GM12891 (cell line): ENCODE results near the gene RP2.

Experiments
- DNase-seq: peaks from one replicate; pipeline ENCODE4 v3.0.0; 2011; ENCODE audit warnings: low spot score; ENCODE audit not compliant: insufficient read length
- FAIRE-seq: peaks from 2 replicates; lab custom pipeline; 2011; peaks lifted over from hg19 to GRCh38; lab: Jason Lieb, UNC
- PAX5 ChIP-seq: IDR thresholded peaks from 2 replicates; pipeline ENCODE4 v1.6.1; 2011; ENCODE audit warnings: low read length, moderate library complexity, mild to moderate bottlenecking; ENCODE audit not compliant: insufficient read depth, severe bottlenecking
- POLR2A ChIP-seq: IDR thresholded peaks from 2 replicates; pipeline ENCODE4 v1.6.1; 2011; ENCODE audit warnings: low read depth, low read length, control low read depth
- POLR2AphosphoS5 ChIP-seq: IDR thresholded peaks from 2 replicates; pipeline ENCODE4 v1.6.1; 2011; ENCODE audit warnings: low read depth, low read length, control low read depth
- POU2F2 ChIP-seq: IDR thresholded peaks from 2 replicates; pipeline ENCODE4 v1.6.1; 2011; ENCODE audit warnings: low read depth, mild to moderate bottlenecking, control low read depth, low read length, moderate library complexity
- SPI1 ChIP-seq: IDR thresholded peaks from 2 replicates; pipeline ENCODE4 v1.6.1; 2011; ENCODE audit warnings: low read depth, low read length, control low read depth
- TAF1 ChIP-seq: IDR thresholded peaks from 2 replicates; pipeline ENCODE4 v1.6.1; 2011; ENCODE audit warnings: low read depth, low read length, control low read depth

The RP2 gene

DNA sequence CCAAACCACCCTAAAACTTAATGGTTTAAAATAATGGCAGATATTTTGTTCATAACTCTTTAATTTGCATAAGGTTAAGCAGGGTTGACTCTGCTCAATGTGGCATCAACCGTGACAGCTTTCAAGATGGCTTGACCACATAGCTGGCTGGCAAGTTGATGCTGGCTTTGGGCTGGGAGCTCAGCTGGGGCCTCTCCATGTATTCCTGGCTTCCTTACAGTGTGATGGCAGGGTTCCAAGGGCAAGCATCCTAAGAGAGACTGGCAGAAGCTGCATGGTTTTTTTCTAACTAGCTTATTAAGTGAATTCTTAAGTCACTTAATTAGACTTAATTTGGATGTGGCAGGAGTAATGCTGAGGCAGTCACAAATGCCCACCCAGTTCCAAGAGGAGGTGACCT lies 4.5 kb downstream of the RP2 start:
- no peak for DNase-seq
- no peak for FAIRE-seq
- TF ChIP-seq TAF1, result no peak
- no peak for TF ChIP-seq SPI1
- no peak for TF ChIP-seq POU2F2
- no peak for TF ChIP-seq PAX5
- TF ChIP-seq POLR2AphosphoS5, result no peak
- no peak for TF ChIP-seq POLR2A

DNA sequence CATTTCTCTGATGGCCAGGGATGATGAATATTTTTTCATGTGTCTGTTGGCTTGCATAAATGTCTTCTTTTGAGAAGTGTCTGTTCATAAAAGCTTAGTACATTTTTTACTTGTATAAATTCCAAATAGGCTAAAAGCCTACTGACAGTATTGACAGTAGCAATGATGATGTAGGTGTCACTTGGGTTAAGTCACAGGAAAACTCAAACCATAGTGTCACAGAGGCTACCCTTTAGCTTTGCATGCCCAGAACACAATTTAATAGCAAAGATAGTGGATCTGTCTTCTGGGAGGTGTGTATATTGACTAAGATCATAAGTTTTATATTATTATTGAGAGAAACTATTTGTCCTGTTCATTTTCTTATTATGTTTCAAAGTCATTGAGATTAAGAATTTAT lies 8.1 kb downstream of the RP2 start:
- no peak for DNase-seq
- FAIRE-seq, result peak; percentile 84
- TF ChIP-seq POU2F2 (no peak), POLR2AphosphoS5 (no peak), PAX5 (no peak), SPI1 (no peak), POLR2A (no peak), TAF1 (no peak)

DNA sequence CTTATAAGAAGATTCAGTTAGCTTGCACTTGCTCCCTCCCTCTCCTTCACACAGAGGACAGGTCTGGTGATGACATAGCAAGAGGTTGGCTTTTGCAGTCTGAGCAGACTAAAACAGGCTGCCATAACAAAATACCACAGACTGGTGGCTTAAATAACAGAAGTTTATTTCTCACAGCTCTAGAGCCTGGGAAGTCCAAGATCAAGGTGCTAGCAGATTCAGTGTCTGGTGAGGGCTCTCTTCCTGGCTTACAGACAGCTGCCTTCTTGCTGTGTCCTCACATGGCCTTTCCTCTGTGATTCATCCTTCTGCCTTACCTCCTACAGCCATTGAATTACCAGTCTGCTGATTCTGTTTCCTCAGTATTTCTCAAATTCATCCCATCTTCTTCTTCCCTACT lies 13.1 kb downstream of the RP2 start:
- FAIRE-seq (peak; percentile 5), DNase-seq (no peak)
- TF ChIP-seq PAX5, result no peak

DNA sequence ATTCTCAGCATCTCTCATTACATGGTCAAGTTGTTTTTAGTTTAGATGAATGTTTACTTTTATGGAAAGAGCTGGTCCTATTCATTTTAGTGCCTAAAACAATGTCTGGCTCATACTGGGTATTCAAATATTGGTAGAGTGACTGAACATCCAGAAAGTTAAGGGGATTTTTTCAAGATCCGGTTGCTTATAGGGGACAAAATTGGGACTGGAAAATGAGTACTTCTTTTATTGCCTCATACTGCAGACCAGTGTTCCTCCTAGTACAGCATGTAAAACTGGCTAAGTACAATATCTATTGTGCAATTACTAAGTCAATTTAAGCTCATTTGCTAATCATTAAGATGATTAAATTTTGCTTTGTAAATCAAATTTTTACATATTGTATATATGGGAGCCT lies 13.9 kb downstream of the RP2 start:
- FAIRE-seq (no peak), DNase-seq (no peak)
- TF ChIP-seq POLR2AphosphoS5 (no peak), SPI1 (no peak), POU2F2 (no peak), POLR2A (no peak), PAX5 (no peak), TAF1 (no peak)

DNA sequence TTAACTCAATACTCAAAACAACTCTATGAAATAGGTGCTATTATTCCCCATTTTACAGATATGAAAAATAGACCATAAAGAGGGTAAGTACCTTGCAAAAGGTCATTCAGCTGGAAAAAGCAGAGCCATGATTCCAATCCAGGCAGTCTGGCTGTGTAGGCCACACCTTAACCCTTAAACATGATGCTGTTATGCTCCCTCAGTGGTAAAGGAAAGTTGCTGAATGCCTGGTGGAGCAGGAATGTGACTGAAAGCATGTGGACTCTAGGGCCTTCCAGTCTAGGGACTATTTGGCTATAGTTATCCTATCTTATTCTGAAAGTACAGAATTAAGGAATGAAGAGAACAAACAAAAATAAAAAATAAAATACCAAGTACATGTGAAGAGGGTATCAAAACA lies 19.6 kb downstream of the RP2 start:
- TF ChIP-seq TAF1, result no peak
- TF ChIP-seq POU2F2, result no peak
- TF ChIP-seq PAX5, result no peak
- TF ChIP-seq POLR2AphosphoS5, result no peak
- TF ChIP-seq SPI1, result no peak
- no peak for TF ChIP-seq POLR2A
- DNase-seq, result no peak
- FAIRE-seq, result no peak

DNA sequence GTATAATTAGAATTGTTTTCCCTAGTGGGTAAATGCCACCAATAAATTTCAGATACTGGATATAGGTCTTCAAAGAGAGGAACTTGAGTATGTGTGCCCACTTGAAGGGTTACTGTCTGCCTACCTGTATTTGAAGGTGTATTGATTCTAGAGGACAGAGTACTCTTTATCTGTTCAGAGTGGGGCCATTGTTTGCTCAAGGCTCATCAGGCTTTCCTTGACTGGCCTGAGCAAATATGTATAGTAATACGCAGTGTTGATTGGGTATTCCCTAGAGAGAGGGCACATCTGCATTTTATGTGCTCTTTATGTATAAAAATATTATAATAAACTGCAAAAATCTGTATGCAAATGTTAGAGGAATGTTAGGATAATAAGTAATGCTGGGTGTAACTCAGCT lies 23.7 kb downstream of the RP2 start:
- no peak for TF ChIP-seq POLR2A
- TF ChIP-seq PAX5, result no peak
- TF ChIP-seq POU2F2, result no peak
- no peak for TF ChIP-seq POLR2AphosphoS5
- no peak for TF ChIP-seq TAF1
- TF ChIP-seq SPI1, result no peak
- DNase-seq, result no peak
- no peak for FAIRE-seq

DNA sequence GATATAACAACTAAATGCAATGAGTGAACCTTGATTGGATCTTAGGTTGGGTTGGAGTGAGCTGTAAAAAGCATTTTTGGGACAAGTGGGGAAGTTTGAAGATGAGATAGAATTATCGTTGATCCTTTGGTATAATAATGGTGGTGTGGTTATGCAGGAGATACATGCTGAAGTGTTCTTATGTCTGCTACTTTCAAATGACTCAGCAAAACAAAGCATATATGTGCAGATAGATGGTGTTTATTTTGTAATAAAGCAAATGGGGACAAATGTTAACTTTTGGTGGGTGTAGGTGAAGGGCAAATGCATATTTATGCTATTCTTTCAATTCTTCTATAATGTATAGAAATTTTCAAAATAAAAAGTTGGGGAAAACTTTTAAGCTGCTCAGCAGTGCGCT lies 26.2 kb downstream of the RP2 start:
- FAIRE-seq (no peak), DNase-seq (no peak)
- no peak for TF ChIP-seq PAX5
- no peak for TF ChIP-seq TAF1
- TF ChIP-seq POLR2AphosphoS5, result no peak
- TF ChIP-seq POU2F2, result no peak

DNA sequence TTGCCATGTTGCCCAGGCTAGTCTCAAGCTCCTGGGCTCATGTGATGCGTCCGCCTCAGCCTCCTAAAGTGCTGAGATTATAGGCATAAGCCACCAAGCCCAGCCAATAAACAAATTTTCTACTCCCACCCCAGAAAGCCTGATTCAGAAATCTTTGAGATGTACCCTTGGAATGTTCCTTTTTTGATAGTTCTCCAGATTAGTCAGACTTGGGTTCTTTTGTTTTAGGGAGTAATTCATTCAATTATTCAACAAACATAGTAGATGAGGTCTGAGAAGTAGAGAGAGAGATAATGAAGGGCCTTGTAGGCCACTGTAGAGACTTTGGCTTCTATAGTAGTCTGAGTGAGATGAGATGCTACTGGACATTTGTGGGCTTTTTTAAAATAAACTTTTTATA lies 27.8 kb downstream of the RP2 start:
- DNase-seq (no peak), FAIRE-seq (no peak)
- TF ChIP-seq SPI1, result no peak

DNA sequence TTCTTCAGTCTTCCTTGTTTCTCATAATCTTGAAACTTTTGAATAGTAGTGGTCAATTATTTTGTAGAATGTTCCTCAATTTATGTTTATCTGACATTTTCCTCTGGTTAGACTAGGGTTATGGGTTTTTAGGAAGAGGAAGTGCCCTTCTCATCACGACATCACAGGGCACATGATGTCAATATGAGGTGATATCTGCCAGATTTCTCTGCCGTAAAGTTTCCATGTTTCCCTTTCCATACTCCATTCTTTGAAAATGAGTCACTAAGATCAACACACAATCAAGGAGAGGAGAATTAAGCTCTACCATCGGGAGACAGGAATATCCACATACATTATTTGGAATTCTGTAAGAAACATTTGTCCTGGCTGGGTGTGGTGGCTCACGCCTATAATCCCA lies 28.4 kb downstream of the RP2 start:
- FAIRE-seq (no peak), DNase-seq (no peak)
- no peak for TF ChIP-seq POLR2A

DNA sequence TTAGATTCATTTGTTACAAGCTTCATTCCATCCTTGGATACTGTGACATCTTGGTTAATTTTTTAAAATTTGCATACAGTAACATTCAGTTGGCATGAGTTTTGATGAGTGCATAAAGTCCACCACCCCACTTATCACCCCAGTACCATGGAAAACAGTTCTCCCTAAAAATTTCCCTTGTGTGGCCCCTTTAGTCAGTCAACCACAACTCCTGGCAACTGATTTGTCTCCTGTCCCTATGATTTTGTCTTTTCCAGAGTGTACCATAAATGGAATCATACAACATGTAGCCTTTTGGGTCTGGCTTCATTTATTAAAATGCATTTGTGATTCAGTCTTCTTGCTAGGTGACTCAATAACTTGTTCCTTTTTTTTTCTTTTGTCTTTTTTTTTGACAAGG lies 29.9 kb downstream of the RP2 start:
- TF ChIP-seq PAX5, result no peak
- TF ChIP-seq POLR2A, result no peak
- TF ChIP-seq SPI1, result no peak
- TF ChIP-seq TAF1, result no peak
- TF ChIP-seq POU2F2, result no peak
- TF ChIP-seq POLR2AphosphoS5, result no peak
- FAIRE-seq, result no peak
- DNase-seq, result no peak

DNA sequence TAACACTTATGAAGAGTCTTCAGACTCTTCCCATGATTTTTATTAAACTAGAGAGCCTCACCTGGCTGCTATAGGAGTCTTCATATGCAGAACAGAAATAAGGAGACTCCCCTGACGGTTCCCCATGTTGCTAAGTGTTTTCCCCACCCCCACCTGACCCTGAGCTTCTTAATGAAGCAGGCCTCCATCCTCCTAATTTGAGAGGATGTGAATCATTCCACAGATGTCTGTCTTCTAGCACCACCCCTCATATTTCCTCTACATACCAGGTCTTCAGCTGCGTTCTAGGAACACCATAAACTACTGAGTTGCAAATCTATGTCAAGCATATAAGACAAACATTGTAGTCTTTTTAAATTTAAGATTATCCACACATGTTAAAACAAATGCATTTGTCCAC lies 36.9 kb downstream of the RP2 start:
- DNase-seq (no peak), FAIRE-seq (no peak)

More for the DNA sequence above, 36.9 kb downstream of the RP2 start:
- TF ChIP-seq TAF1, result no peak
- no peak for TF ChIP-seq POLR2AphosphoS5
- TF ChIP-seq POU2F2, result no peak
- TF ChIP-seq SPI1, result no peak
- no peak for TF ChIP-seq POLR2A
- TF ChIP-seq PAX5, result no peak
